HUDEP-2 (cell line): ENCODE results near the gene TTC7B.
"Not testable (repeated sequence)": the region's sequence is repeated elsewhere in the genome, so short reads cannot be mapped to it uniquely, and the experiment has no call there.

Source experiments
- DNase-seq, 76 experiments: peaks; one replicate each; lab custom pipeline; 2025; ENCODE audit not compliant: unreplicated experiment in 76 of 76; lab: John Stamatoyannopoulos, UW

Gene TTC7B

DNA sequence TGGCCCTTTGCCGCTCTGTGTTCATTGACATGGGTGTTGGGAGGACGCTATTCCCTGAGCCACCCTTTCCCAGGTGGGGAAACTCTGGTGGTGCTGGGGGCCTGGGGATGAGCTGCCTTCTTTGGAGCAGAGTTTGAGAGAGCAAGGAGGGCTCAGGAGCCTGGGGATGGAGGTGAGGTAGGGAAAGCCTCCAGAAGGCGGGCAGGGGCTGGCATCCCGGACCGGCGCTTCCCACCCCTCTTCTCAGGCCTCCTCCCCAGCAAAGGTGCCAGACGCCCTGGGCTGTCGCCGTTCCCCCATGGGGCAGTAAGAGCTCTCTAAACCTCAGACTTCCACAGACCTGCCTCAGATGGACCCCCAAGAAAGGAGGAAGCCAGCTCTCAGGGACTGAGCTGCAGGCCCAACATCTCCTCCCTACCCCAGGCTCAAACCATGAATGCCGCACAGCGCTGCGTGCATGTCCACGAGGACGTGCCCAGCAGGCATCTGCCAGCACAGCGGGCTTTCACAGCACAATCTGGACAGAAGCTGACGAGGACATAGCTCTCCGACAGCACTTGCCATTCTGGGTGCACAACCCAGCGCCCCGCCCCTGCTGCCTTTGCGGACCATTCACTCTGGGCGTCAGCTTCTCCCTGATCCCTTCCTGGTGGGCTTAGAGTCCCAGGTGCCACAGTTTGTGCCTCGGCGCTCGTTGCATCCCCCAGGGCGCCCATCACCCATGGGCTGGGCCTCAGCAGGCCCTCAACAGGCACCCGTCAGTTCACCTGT, 14.9 kb upstream of the TTC7B start:
- no peak for DNase-seq

DNA sequence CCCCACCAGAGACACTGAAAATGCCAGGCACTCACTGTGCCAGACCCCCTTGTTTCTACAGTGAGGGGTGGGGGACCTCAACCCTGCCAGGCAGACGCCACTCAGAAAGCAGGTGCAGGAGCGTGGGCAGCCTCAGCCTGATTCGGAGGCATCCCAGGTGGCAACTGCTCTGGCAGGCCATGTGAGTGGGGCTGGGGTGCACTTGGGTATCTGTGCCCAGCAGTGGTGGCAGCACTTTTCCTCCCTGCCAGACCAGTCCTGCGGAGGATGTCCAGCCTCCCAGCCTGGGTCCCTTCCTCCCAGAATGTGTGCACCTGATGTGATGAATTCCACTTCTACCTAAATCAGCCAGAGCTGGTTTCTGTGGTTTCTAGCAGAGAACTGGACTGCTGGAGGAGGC, 13.4 kb upstream of the TTC7B start:
- DNase-seq, result no peak

DNA sequence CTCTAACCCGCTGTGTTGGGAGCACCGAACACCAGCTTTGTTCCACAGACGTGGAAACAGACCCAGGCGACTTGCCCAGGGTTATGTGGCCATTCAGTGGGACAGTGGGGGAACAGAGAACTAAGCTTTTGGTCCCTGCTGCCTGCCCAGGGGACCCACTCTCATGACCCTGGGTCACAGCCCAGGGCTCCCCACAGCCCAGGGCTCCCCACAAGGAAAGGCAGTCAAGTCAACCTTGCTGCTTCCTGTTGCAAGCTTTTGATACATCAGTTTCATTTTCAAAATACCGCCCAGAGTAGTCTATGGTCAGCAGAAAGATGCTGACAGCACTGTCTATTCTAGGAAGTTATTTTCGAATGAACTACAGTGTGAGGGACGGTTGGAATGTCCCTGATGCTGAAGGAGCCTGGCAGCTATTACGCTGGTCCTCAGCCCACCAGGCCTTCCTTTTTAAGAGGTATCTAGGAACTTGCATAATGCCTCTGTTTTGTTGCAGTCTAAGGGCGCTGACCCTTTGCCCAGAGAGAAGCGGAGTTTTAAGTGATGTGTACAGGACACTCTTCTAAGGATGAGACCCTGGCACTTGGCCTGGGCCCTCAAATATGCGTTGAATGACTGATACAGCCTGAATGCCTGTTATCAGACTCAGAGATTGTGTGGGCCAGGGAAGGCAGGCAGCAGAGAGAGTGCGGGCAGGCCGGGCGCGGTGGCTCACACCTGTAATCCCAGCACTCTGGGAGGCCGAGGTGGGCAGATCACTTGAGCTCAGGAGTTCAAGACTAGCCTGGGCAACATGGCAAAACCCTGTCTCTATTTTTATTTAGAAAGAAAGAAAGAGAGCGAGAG, 12.6 kb upstream of the TTC7B start:
- peak in 1 of 76 experiments; percentile 11 for DNase-seq

DNA sequence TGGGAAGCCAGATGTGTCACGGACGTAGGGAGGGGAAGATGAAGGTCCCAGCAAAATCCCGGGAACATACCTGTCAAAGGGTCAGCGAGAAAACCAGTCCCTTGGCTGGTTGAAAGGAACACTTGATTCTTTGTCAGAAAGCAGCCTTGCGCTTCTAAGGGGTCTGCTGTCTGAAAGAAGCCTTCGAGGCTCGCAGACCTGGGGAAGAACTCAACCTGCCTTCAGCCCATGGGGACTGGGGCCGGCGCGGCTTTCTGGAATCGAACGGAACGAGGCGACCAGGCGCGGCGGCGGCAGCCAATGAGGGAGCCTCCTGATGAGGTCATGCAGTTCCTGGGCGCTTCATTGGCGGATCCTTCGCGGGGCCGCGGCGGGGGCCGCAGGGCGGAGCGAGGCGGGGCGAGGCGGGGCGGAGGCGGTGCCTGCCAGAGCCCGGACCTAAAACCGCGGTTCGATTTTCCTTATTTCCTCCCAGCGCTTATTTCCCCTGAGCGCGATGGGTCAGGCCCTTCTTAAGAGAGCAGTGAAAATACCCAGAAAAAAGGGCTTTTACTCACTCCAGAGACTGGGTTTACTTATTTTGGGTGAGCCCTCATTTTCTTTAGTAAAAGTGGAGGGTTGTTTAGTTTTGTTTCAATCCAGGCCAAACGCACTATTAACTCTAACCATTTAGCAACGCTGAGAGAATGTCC, 11.8 kb upstream of the TTC7B start:
- peak in 70 of 76 experiments; percentile 8 to 83 (median 69) for DNase-seq

DNA sequence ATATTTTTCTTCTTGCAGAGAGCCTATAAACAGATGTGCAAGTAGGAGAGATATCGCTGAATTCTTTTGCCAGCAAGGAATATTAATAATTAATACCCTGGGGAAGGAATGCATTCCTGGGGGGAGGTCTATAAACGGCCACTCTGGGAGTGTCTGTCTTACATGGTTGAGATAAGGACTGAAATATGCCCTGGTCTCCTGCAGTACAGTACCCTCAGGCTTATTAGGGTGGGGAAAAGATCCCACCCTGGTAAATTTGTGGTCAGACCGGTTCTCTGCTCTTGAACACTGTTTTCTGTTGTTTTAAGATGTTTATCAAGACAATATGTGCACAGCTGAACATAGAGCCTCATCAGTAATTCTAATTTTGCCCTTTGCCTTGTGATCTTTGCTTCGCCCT, 7.3 kb upstream of the TTC7B start:
- DNase-seq, result not testable (repeated sequence)

DNA sequence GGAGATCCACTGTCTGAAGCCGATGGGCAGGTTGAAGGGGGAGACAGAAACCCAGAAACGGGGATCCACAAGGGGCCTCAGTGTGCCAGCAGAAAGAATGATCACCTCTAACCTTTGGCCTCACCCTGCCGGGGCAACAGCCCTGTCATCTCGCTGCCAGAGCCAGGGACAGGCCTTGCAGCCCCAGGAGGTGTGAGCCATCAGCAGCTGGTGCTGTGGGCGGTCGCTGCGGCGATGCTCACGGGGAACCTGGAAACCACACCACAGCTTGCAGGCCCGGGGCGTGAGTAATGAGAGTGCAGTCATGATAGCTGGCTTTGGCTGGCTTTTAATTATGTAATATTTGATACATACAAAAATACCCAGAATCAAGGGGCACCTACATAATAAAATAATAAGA, 4.7 kb upstream of the TTC7B start:
- DNase-seq, result peak in 1 of 76 experiments; percentile 6

DNA sequence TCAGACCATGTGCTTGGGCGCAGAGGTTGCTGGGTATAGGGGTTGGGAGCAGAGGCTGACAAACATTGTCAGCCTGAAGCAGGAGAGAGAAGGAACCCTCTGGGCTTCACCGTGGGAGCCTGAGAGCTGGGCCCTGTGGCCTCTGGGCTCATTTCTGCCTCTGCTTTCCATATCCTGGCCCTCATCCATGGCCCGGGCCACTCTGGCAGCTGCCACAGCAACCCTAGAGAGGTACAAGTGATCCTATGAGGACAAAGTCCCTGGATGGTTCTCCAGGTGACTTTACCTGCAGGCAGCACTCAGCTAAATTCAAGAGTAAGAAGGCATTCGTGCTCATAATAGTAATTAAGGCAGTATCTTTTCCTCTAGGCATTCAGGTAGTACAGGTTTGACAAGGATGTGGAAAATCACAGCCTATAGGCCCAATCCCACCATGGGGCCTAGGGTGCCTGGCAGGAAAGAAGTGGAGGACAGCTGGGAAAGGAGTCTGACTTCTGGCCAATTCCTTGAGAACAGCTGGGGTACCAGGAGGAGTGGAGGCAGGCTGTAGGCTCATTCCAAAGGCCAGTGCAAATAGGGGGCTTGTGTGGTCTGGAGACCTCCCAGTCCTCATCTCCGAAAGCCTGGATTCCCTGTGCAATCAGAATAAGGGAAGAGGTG, 3.6 kb upstream of the TTC7B start:
- DNase-seq, result no peak

DNA sequence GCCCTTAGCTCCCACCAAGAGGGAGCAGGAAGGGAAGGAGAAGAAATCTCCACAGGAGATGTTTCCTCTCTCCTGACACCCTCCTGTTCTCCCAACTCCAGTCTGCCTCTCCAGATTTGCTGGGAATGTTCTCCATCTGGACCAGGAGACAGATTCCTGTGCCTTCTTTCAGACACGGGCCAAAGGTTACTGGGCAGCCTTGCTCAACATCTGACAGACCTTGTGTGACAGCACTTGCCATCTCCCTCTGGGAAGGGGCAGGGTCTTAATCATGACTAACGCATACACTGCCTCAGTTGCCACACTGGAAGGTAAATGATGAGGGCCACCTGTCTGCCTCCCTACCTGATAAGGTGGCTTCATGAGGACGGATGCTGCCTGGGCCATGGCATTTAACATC, 2.5 kb upstream of the TTC7B start:
- DNase-seq, result no peak

DNA sequence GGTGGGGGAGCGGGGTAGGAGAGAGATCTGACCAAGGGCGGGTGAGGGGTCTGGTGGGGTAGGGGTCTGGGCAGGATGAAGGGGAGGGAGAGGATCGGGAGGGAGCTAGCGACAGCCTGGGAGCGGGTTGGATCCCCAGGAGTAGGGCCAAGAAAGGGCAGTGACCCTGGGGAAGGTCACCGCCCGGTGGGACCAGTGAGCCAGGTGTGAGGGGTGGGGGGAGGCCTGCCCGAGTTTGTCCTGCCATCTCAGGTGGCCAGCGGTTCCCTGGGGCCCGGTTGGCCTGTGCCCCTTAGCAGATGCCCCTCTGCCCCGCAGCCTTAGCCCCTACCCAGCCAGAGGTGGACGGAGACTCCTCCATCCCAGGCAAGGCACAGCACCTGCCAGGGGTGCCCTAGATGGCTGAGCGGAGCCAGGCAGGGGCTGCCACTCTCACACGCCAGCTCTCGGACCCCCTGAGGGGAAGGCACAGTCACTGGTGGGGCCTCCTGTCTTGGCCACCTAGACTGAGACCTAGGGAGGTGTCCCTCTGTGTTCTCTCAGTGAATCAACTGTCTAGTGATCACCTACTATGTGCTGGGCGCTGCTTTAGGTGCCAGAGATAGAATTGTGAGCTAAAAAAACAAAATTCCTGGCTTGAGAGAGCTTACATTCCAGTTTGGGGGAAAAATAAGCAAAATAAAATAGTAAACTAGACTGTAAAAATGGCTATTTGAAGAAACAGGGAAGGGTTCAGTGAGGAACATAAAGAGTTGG, 629 bp upstream of the TTC7B start:
- no peak for DNase-seq

DNA sequence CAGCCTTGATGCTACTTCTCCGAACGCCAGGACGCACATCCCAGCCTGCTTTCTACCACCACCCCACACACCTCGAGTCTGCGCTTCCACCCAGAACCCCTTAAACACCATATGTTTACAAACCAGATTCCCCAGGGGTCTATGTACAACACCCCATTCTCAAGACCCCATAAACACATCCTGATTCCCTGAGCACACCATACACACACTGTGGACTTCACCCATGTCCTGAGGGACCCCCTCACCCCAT, 733 bp downstream of the TTC7B start:
- no peak for DNase-seq

DNA sequence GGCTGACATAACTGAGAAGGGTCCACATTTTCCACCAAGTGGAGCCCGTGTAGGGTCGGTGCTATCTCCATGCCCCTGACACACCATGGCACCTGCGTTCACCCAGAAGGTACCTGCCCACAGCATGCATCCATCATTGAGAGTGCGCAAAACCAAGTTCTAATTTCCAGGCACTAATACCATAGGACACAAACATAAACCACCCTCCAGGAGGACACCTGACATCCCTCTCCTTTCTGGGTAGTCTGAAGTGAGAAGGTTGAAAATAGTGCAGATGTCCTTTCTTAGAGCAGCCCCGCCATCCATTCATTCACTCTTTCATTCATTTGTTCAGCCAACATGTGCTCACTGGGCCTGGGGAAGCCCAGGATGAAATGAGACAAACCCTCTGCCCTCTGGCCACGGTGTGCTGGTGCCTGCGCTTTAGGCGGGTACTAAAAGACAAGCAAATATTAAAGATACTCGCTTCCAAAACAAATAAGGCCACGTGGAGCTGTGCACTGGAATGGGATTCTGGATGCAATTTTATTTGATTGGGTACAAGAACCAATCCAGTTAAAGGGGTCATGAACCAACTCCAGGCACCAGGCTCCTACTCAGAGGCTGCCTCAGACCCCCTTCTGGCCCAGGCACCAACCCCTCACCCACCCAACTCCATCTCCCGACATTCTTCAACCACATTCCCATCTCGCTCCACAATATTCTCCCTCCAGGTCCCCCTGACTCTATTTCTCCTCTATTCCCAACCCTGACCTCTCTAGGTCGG, 1.2 kb downstream of the TTC7B start:
- no peak for DNase-seq

DNA sequence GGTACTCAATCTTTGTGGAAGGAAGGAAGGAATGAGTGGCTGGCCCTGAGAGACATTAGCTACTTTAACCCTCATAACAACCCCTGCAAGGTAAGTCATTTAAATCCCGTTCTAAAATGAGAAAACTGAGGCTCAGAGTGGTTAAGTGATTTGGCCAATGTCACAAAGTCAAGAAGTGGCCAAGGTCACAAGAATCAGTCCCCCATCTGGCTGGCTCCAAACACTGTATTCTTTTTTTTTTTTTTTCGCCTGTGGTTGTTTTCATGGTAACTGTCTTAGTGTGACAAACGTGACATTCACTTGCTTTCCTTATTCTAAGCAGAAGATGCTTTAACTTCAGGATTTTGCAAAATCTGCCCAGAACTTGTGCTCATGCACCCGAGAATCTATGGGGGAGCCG, 2.8 kb downstream of the TTC7B start:
- no peak for DNase-seq

DNA sequence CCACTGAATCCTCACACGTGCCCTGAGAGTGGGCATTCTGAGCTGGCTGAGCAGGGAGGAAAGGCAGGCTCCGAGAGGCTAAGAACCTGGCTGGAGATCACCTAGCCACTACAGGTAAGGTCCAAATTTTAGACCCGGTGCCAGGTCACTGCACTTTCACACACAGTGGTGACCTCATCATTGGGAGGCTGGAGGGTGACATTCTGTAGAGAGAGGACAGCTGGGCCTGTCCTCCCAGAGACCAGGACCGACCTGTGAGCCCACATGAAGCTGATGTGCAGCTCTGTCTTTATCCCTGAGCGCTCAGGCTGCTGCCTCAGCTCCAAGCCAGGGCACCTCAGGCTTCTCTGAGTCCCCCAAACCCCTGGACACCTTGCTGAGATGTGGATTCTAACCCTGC, 4.1 kb downstream of the TTC7B start:
- no peak for DNase-seq

DNA sequence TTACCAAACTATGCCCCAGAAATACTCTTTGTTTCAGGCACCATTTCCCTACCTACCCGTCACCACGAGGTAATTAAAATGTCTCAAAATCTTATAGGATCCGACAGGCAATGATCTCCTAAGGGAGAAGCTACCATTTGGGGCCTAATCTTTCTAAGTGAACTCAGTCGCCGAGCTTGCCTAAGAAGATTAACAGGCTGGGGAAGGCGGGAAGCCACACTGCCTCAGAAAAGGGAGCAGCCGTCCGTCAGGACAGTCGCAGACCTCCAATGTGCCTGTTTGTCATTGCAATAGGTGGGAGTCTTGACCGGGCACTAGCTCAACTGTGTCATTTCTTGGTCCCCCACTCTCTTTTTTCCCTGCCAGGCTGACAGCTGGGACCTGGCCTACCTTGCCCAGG, 4.6 kb downstream of the TTC7B start:
- DNase-seq, result no peak

DNA sequence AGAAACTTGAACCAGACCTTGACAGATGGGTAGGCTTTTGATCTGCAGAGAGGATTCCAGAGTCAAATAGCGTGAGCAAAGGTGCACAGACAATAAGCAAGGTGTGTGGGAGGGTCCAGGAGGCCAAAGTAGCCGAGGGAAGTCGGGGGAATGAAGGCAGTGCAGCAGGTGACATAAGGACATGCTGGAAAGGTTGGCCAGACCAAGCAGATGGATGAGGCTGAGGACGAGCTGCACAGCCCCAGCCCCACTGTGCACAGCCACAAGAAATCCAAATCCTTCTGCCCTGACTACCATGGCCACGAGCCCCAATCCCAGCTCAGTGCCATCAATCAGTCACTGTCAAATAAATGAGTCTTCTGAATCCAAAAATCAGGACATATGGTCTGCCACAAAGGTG, 5.4 kb downstream of the TTC7B start:
- no peak for DNase-seq

DNA sequence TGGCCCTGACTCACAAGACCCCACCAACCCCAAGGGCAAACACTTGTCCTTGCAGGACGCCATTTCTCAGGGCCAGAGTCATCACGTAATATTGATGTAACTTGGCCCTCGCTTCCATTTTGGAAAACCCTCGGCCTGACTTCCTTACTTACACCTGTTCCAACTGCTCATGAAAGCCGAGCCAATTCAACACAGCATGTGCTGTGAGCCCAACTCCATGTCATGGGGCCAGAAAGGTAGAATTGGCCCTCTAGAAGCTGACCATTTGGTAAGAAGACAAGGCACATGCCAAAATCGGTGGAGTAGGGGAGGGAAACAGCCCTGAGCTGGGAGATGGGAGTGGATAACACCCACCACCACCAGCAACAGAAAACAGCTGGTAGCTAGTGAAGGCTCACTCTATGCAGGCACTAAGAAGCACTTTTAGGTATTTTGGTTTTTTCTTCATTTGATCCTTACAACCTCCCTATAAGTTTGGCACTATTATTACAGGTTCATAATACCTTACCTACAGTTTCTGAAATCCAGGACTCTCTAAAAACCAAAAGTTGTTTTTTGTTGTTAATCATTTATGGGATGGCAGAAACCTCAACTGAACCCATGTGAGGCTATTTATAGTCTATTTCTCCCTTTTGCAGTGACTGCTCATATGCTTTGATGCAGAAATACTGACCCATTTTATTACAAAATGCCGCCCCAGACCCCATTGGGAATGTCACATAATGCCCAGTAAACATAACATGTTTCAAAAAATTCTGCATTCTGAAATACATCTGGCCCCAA, 6.5 kb downstream of the TTC7B start:
- no peak for DNase-seq

DNA sequence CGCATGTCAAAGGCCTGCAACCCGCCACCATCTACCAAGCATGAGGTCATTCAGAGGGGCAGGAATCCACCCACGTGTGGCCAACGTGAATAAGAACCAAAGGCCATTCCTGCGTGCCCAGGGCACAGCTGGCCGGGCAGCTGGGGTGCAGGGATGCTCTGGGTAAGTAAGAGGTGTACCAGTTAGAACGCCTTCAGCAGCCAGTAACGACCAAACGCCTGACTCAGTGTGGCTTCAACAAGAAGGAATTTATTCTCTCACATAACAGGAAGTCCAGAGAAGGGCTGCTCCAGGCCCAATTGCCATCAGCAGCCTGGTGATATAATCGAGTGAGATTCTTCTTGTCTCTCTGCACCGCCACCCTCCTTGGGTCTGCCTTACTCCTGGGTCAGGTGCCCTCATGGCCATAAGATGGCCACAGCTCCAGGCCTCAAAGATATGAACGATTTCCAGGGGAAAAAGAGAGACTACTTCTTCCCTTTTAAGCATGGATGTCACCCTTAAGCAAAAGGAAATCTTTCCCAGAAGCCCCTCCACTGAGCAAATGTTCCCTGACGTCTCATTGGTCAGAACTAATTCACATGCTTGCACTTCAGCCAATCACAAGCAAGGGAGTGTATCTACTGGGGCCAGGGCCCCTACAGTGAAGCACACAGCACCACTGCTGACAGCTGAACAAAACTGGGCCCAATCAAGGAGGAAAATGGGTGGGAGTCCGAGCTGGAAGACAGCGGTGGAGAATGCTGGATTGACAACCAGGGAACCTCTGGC, 7.3 kb downstream of the TTC7B start:
- DNase-seq, result no peak

DNA sequence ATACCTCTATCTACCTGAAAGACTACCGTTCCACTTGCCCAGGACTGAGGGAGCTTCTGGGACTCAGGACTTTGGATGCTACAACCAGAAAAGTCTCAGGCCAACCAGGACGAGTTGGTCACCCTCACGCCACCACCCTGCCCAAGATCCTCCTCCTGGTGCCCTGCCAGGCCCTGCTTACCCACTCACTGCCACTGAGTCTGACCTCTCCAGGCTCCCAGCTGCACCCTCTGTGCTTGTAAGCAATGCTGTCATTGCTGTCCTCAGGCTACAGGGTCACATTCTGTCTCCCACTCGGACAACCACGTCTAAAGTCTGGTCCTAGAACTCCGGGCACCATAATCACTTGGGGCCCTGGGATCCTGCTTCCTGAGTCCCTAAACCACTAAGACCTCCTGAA, 9.2 kb downstream of the TTC7B start:
- DNase-seq, result no peak
